ENCODE data around the gene AQP9.

The AQP9 gene

GRCh38 chr15:58164926-58165325 lies 26.7 kb downstream of the AQP9 start:
- TF ChIP-seq ARNTL (CRISPR knock-in tag; IDR thresholded peaks at IDR 0.05; ENCODE audit: borderline replicate concordance, low read depth) (no peak), CREB5 (CRISPR knock-in tag; IDR thresholded peaks at IDR 0.05; ENCODE audit: low read depth) (no peak), BACH2 (CRISPR knock-in tag; IDR thresholded peaks at IDR 0.05; ENCODE audit: borderline replicate concordance) (no peak), SNAI2 (CRISPR knock-in tag; IDR thresholded peaks at IDR 0.05) (no peak), ZFP3 (CRISPR knock-in tag; IDR thresholded peaks at IDR 0.05) (no peak), TSHZ2 (CRISPR knock-in tag; IDR thresholded peaks at IDR 0.05) (no peak), OSR1 (CRISPR knock-in tag; IDR thresholded peaks at IDR 0.05) (no peak), CSDC2 (CRISPR knock-in tag; IDR thresholded peaks at IDR 0.05) (no peak)
- no peak for ATAC-seq

- no peak for ATAC-seq
- TF ChIP-seq TCF4 (CRISPR knock-in tag; IDR thresholded peaks at IDR 0.05; ENCODE audit: borderline replicate concordance) (no peak), CSDC2 (CRISPR knock-in tag; IDR thresholded peaks at IDR 0.05) (no peak), ZNF70 (CRISPR knock-in tag; IDR thresholded peaks at IDR 0.05) (no peak), ARNTL (CRISPR knock-in tag; IDR thresholded peaks at IDR 0.05; ENCODE audit: borderline replicate concordance, low read depth) (no peak), ISL1 (CRISPR knock-in tag; IDR thresholded peaks at IDR 0.05) (no peak), PATZ1 (CRISPR knock-in tag; IDR thresholded peaks at IDR 0.05; ENCODE audit: borderline replicate concordance) (no peak), ZC3H10 (CRISPR knock-in tag; IDR thresholded peaks at IDR 0.05) (no peak), ESRRG (CRISPR knock-in tag; IDR thresholded peaks at IDR 0.05) (no peak), OSR1 (CRISPR knock-in tag; IDR thresholded peaks at IDR 0.05) (no peak), SNAI2 (CRISPR knock-in tag; IDR thresholded peaks at IDR 0.05) (no peak), ZNF8 (CRISPR knock-in tag; IDR thresholded peaks at IDR 0.05) (no peak), POU6F1 (CRISPR knock-in tag; IDR thresholded peaks at IDR 0.05; ENCODE audit: borderline replicate concordance, low read depth) (no peak), PPARA (CRISPR knock-in tag; IDR thresholded peaks at IDR 0.05; ENCODE audit: borderline replicate concordance) (no peak), GLIS3 (CRISPR knock-in tag; IDR thresholded peaks at IDR 0.05) (no peak)
These were observed 27.5 kb downstream of the AQP9 start for GRCh38 chr15:58165661-58166060.

- no peak for ATAC-seq
- no peak for TF ChIP-seq ZNF70 (CRISPR knock-in tag; IDR thresholded peaks at IDR 0.05)
- no peak for TF ChIP-seq ZNF565 (CRISPR knock-in tag; conservative IDR thresholded peaks at IDR 0.05; ENCODE audit: low read depth)
- no peak for TF ChIP-seq PPARA (CRISPR knock-in tag; IDR thresholded peaks at IDR 0.05; ENCODE audit: borderline replicate concordance)
- no peak for TF ChIP-seq ZNF8 (CRISPR knock-in tag; IDR thresholded peaks at IDR 0.05)
- TF ChIP-seq POU6F1 (CRISPR knock-in tag; IDR thresholded peaks at IDR 0.05; ENCODE audit: borderline replicate concordance, low read depth) = no peak
- no peak for TF ChIP-seq TOX (CRISPR knock-in tag; IDR thresholded peaks at IDR 0.05; ENCODE audit: borderline replicate concordance)
- no peak for TF ChIP-seq SNAI2 (CRISPR knock-in tag; IDR thresholded peaks at IDR 0.05)
- no peak for TF ChIP-seq ARNTL (CRISPR knock-in tag; IDR thresholded peaks at IDR 0.05; ENCODE audit: borderline replicate concordance, low read depth)
- no peak for TF ChIP-seq ZC3H10 (CRISPR knock-in tag; IDR thresholded peaks at IDR 0.05)
- TF ChIP-seq TCF4 (CRISPR knock-in tag; IDR thresholded peaks at IDR 0.05; ENCODE audit: borderline replicate concordance) = no peak
- TF ChIP-seq ZFP30 (CRISPR knock-in tag; IDR thresholded peaks at IDR 0.05) = no peak
- no peak for TF ChIP-seq ZFP3 (CRISPR knock-in tag; IDR thresholded peaks at IDR 0.05)
- no peak for TF ChIP-seq PATZ1 (CRISPR knock-in tag; IDR thresholded peaks at IDR 0.05; ENCODE audit: borderline replicate concordance)
- TF ChIP-seq CSRNP3 (CRISPR knock-in tag; IDR thresholded peaks at IDR 0.05) = no peak
- TF ChIP-seq CSDC2 (CRISPR knock-in tag; IDR thresholded peaks at IDR 0.05) = no peak
- no peak for TF ChIP-seq ISL1 (CRISPR knock-in tag; IDR thresholded peaks at IDR 0.05)
These were observed 29.0 kb downstream of the AQP9 start for GRCh38 chr15:58167095-58167691.
